HEK293 (cell line): Measurements from ENCODE around the gene STK4.

Experiments
- CTCF ChIA-PET: fragments of 350-600 bp; formaldehyde crosslinking; extraction: SDS; loops from one replicate; lab custom pipeline; 2021; ENCODE audit warnings: antibody characterized with exemption; lab: Yijun Ruan, JAX
- POLR2A ChIA-PET: fragments of 300-600 bp; formaldehyde crosslinking; extraction: SDS; loops from one replicate; lab custom pipeline; 2020; ENCODE audit warnings: antibody characterized with exemption, inconsistent platforms; lab: Yijun Ruan, JAX
- H3K27ac ChIP-seq: fragments of 200-500 bp; sonication (Bioruptor generic); 2 replicates; pipeline ENCODE4 v1.5.1; 2014; ENCODE audit warnings: low read depth, low read length, control low read depth, inconsistent platforms; ENCODE audit errors: extremely low read depth
- H3K36me3 ChIP-seq, 2 experiments: fragments of 200-500 bp in 1 of 2; sonication (Bioruptor generic) in 1 of 2; 1 replicate in 1 of 2; 2 replicates in 1 of 2; pipeline ENCODE4 v1.5.1; 2014 to 2017; ENCODE audit warnings: inconsistent platforms in 2 of 2, low read length in 2 of 2; ENCODE audit not compliant: control insufficient read depth in 2 of 2, insufficient read depth in 1 of 2
- H3K4me1 ChIP-seq: fragments of 200-500 bp; sonication (Bioruptor generic); 2 replicates; pipeline ENCODE4 v1.5.1; 2014; ENCODE audit warnings: mild to moderate bottlenecking, low read length, inconsistent platforms; ENCODE audit not compliant: control insufficient read depth, insufficient read depth
- H3K4me3 ChIP-seq: 2 replicates; pipeline ENCODE4 v1.5.1; 2011; ENCODE audit warnings: low read depth, mild to moderate bottlenecking, control low read depth, low read length, moderate library complexity
- H3K9me3 ChIP-seq: fragments of 200-500 bp; sonication (Bioruptor generic); 2 replicates; pipeline ENCODE4 v1.5.1; 2014; ENCODE audit warnings: low read depth, low read length, inconsistent platforms; ENCODE audit not compliant: control insufficient read depth, insufficient read depth
- CTCF ChIP-seq: fragments of 450-650 bp; formaldehyde crosslinking; IDR thresholded peaks from 2 replicates; pipeline ENCODE4 v1.5.1; 2016; ENCODE audit warnings: missing biosample characterization, missing genetic modification characterization
- HIC1 ChIP-seq: fragments of 450-650 bp; formaldehyde crosslinking; IDR thresholded peaks from 2 replicates; pipeline ENCODE4 v1.5.1; 2016; ENCODE audit warnings: missing biosample characterization, missing genetic modification characterization
- MZF1 ChIP-seq: fragments of 450-650 bp; formaldehyde crosslinking; IDR thresholded peaks from 2 replicates; pipeline ENCODE4 v1.5.1; 2017; ENCODE audit warnings: missing biosample characterization, missing genetic modification characterization, borderline replicate concordance
- PATZ1 ChIP-seq: fragments of 450-650 bp; formaldehyde crosslinking; IDR thresholded peaks from 2 replicates; pipeline ENCODE4 v1.5.1; 2016; ENCODE audit warnings: missing biosample characterization, missing genetic modification characterization
- PRDM10 ChIP-seq: fragments of 450-650 bp; formaldehyde crosslinking; IDR thresholded peaks from 2 replicates; pipeline ENCODE4 v1.5.1; 2016; ENCODE audit warnings: missing biosample characterization, missing genetic modification characterization
- ZBTB20 ChIP-seq: fragments of 450-650 bp; formaldehyde crosslinking; IDR thresholded peaks from 2 replicates; pipeline ENCODE4 v1.5.1; 2016; ENCODE audit warnings: missing biosample characterization, missing genetic modification characterization
- ZNF2 ChIP-seq: fragments of 450-650 bp; formaldehyde crosslinking; IDR thresholded peaks from 2 replicates; pipeline ENCODE4 v1.5.1; 2016; ENCODE audit warnings: missing biosample characterization, missing genetic modification characterization
- ZNF24 ChIP-seq: fragments of 450-650 bp; formaldehyde crosslinking; IDR thresholded peaks from 2 replicates; pipeline ENCODE4 v1.5.1; 2016; ENCODE audit warnings: missing biosample characterization, missing genetic modification characterization
- ZNF362 ChIP-seq: fragments of 450-650 bp; formaldehyde crosslinking; IDR thresholded peaks from 2 replicates; pipeline ENCODE4 v1.5.1; 2016; ENCODE audit warnings: missing biosample characterization, missing genetic modification characterization
- ZNF426 ChIP-seq: fragments of 450-650 bp; formaldehyde crosslinking; IDR thresholded peaks from 2 replicates; pipeline ENCODE4 v1.5.1; 2017; ENCODE audit warnings: missing biosample characterization, missing genetic modification characterization, mild to moderate bottlenecking, inconsistent platforms, moderate library complexity
- ZNF488 ChIP-seq: fragments of 450-650 bp; formaldehyde crosslinking; IDR thresholded peaks from 2 replicates; pipeline ENCODE4 v1.5.1; 2016; ENCODE audit warnings: missing biosample characterization, missing genetic modification characterization
- ZNF529 ChIP-seq: fragments of 450-650 bp; formaldehyde crosslinking; IDR thresholded peaks from 2 replicates; pipeline ENCODE4 v1.5.1; 2017; ENCODE audit warnings: missing genetic modification characterization, missing biosample characterization; ENCODE audit not compliant: insufficient replicate concordance
- ZNF549 ChIP-seq: fragments of 450-650 bp; IDR thresholded peaks from 2 replicates; pipeline ENCODE4 v1.5.1; 2018; ENCODE audit warnings: missing biosample characterization, missing genetic modification characterization, mild to moderate bottlenecking, inconsistent platforms, moderate library complexity
- ZNF561 ChIP-seq: fragments of 450-650 bp; IDR thresholded peaks from 2 replicates; pipeline ENCODE4 v1.5.1; 2018; ENCODE audit warnings: missing biosample characterization, missing genetic modification characterization, borderline replicate concordance
- ZNF585B ChIP-seq: fragments of 450-650 bp; formaldehyde crosslinking; IDR thresholded peaks from 2 replicates; pipeline ENCODE4 v1.5.1; 2016; ENCODE audit warnings: missing biosample characterization, missing genetic modification characterization
- ZNF654 ChIP-seq: fragments of 450-650 bp; formaldehyde crosslinking; IDR thresholded peaks from 2 replicates; pipeline ENCODE4 v1.5.1; 2016; ENCODE audit warnings: low read depth, missing biosample characterization, missing genetic modification characterization
- ZNF692 ChIP-seq: fragments of 450-650 bp; formaldehyde crosslinking; IDR thresholded peaks from 2 replicates; pipeline ENCODE4 v1.5.1; 2016; ENCODE audit warnings: missing biosample characterization, missing genetic modification characterization
- ZNF701 ChIP-seq: fragments of 450-650 bp; formaldehyde crosslinking; IDR thresholded peaks from 2 replicates; pipeline ENCODE4 v1.5.1; 2016; ENCODE audit warnings: missing biosample characterization, missing genetic modification characterization

The STK4 gene

GRCh38 chr20:45010399-45010828, 44.1 kb downstream of the STK4 start (continued):
- TF ChIP-seq ZNF529 (tag by site-specific recombination) (no peak), ZNF24 (tag by site-specific recombination) (no peak), ZNF426 (tag by site-specific recombination) (no peak), ZNF585B (no peak), ZNF701 (no peak)

- no peak overlapping the region for H3K4me3 ChIP-seq
- CTCF ChIA-PET, result interaction anchor here (0.6 to 7.2 kb wide), 42 partner anchors 9 to 1276 kb away, joined by 3 to 112 read pairs (median 4); partner anchors contain the start of gene KCNS1
- TF ChIP-seq ZNF549 (tag by site-specific recombination) (no peak), ZNF654 (peak; percentile 94), ZBTB20 (no peak), ZNF488 (no peak), ZNF362 (no peak), ZNF692 (tag by site-specific recombination) (peak; percentile 19; the same call in 1 of the 2 replicates), HIC1 (tag by site-specific recombination) (no peak), PATZ1 (tag by site-specific recombination) (no peak), CTCF (tag by site-specific recombination) (peak; percentile 56; the same call in 1 of the 2 replicates), ZNF2 (tag by site-specific recombination) (0 out of 2 replicates have a peak, but pooled peaks have one; percentile 37), MZF1 (peak; percentile 92; the same call in 1 of the 2 replicates), ZNF561 (tag by site-specific recombination) (0 out of 2 replicates have a peak, but pooled peaks have one; percentile 36), PRDM10 (peak; percentile 20; the same call in 1 of the 2 replicates)
- POLR2A ChIA-PET, result no interaction called here
- peaks cover 16% of the 10 kb centered on the region for H3K4me1 ChIP-seq
- no peaks in the 10 kb centered on the region for H3K9me3 ChIP-seq
- peaks cover 10 to 20% of the 10 kb centered on the region in 2 experiments; a peak in 2 of 3 replicates for H3K36me3 ChIP-seq
- H3K27ac ChIP-seq, result no peak overlapping the region
These were observed 44.8 kb downstream of the STK4 start for GRCh38 chr20:45011108-45011526.
